Measurements from ENCODE around the gene MEG3. TPM values are rescaled to one million over a fixed set of nuclear protein-coding genes. Genes with fewer than 3 reads are reported as not detected.

Gene MEG3
- total RNA-seq (2014; rRNA removed; shearing (Covaris generic)) = 0.72 TPM in 1 of 2 replicates, not detected in the other

GRCh38 chr14:100825713-100826331 lies at the start of gene MEG3:
Gene MEG3, plus strand, starts transcription at chr14:100826118.
- no peak for DNase-seq (ENCODE audit: low read depth)

GRCh38 chr14:100776681-100777365 lies 49.1 kb upstream of the MEG3 start:
- no peak for DNase-seq (ENCODE audit: low read depth)

GRCh38 chr14:100777366-100777817 lies 48.5 kb upstream of the MEG3 start:
- no peak for DNase-seq (ENCODE audit: low read depth)

- DNase-seq (ENCODE audit: low read depth) = no peak
Observed at GRCh38 chr14:100777818-100778525, 47.9 kb upstream of the MEG3 start.

- DNase-seq (ENCODE audit: low read depth) = no peak
Observed at GRCh38 chr14:100778526-100778882, 47.4 kb upstream of the MEG3 start.

GRCh38 chr14:100778951-100779690 lies 46.8 kb upstream of the MEG3 start:
- DNase-seq (ENCODE audit: low read depth) = no peak

GRCh38 chr14:100779691-100780080 lies 46.2 kb upstream of the MEG3 start:
- no peak for DNase-seq (ENCODE audit: low read depth)

- DNase-seq (ENCODE audit: low read depth) = no peak
Observed at GRCh38 chr14:100780246-100780645, 45.7 kb upstream of the MEG3 start.

GRCh38 chr14:100780646-100781355 lies 45.1 kb upstream of the MEG3 start:
- DNase-seq (ENCODE audit: low read depth) = no peak

GRCh38 chr14:100781952-100782351 lies 44.0 kb upstream of the MEG3 start:
- DNase-seq (ENCODE audit: low read depth) = no peak

- no peak for DNase-seq (ENCODE audit: low read depth)
Observed at GRCh38 chr14:100782516-100783320, 43.2 kb upstream of the MEG3 start.

GRCh38 chr14:100783630-100784370 lies 42.1 kb upstream of the MEG3 start:
- no peak for DNase-seq (ENCODE audit: low read depth)

- no peak for DNase-seq (ENCODE audit: low read depth)
Observed at GRCh38 chr14:100784523-100785337, 41.2 kb upstream of the MEG3 start.

- DNase-seq (ENCODE audit: low read depth) = no peak
Observed at GRCh38 chr14:100785338-100785615, 40.6 kb upstream of the MEG3 start.

- no peak for DNase-seq (ENCODE audit: low read depth)
Observed at GRCh38 chr14:100785626-100786025, 40.3 kb upstream of the MEG3 start.

- DNase-seq (ENCODE audit: low read depth) = peak; percentile 14
Observed at GRCh38 chr14:100786131-100786530, 39.8 kb upstream of the MEG3 start.

- no peak for DNase-seq (ENCODE audit: low read depth)
Observed at GRCh38 chr14:100786576-100787219, 39.2 kb upstream of the MEG3 start.

- DNase-seq (ENCODE audit: low read depth) = no peak
Observed at GRCh38 chr14:100787659-100788058, 38.3 kb upstream of the MEG3 start.

GRCh38 chr14:100788517-100788916 lies 37.4 kb upstream of the MEG3 start:
- DNase-seq (ENCODE audit: low read depth) = peak; percentile 21
